ENCODE results near the gene GPC4. TPM values are rescaled to one million over a fixed set of nuclear protein-coding genes. Genes with fewer than 3 reads are reported as not detected.
"Not testable (repeated sequence)": the region's sequence is repeated elsewhere in the genome, so short reads cannot be mapped to it uniquely, and the experiment has no call there.

Gene GPC4
- polyA plus RNA-seq, 3 donors: 5.8 to 8.7 (median 7.2) TPM

GRCh38 chrX:133330956-133331355 is 84.3 kb downstream of the GPC4 start:
- 73 to 83% (median 82%) methylated on average over 3 to 4 of the region's 4 CpGs for WGBS, 3 donors
- no peak overlapping the region for H3K27ac ChIP-seq (ENCODE audit: low read depth, low read length)

GRCh38 chrX:133325422-133325821 is 89.9 kb downstream of the GPC4 start:
- no peak overlapping the region for H3K27ac ChIP-seq (ENCODE audit: low read depth, low read length)

GRCh38 chrX:133323431-133323830 is 91.9 kb downstream of the GPC4 start:
- H3K27ac ChIP-seq (ENCODE audit: low read depth, low read length): no peak overlapping the region
- 49 to 79% (median 51%) methylated on average over 2 of the region's 2 CpGs for WGBS, 3 donors

GRCh38 chrX:133322269-133322668 is 93.0 kb downstream of the GPC4 start:
- WGBS, 3 donors: 78 to 97% (median 95%) methylated on average over 9 of the region's 9 CpGs
- not testable (repeated sequence) for H3K27ac ChIP-seq (ENCODE audit: low read depth, low read length)

- WGBS, 3 donors: 82 to 94% (median 91%) methylated on average over 1 of the region's 1 CpG
These were observed 93.8 kb downstream of the GPC4 start for GRCh38 chrX:133321451-133321850.

GRCh38 chrX:133314281-133314680 is 101.0 kb downstream of the GPC4 start:
- H3K27ac ChIP-seq (ENCODE audit: low read depth, low read length): no peak overlapping the region

More at GRCh38 chrX:133321451-133321850, 93.8 kb downstream of the GPC4 start:
- no peak overlapping the region for H3K27ac ChIP-seq (ENCODE audit: low read depth, low read length)

GRCh38 chrX:133308499-133308897 is 106.8 kb downstream of the GPC4 start:
- no peak overlapping the region for H3K27ac ChIP-seq (ENCODE audit: low read depth, low read length)
- 71 to 87% (median 86%) methylated on average over 5 of the region's 5 CpGs for WGBS, 3 donors

- WGBS, 3 donors: 48 to 56% (median 49%) methylated on average over 13 of the region's 13 CpGs
- no peak overlapping the region for H3K27ac ChIP-seq (ENCODE audit: low read depth, low read length)
These were observed 107.4 kb downstream of the GPC4 start for GRCh38 chrX:133307637-133308498.

GRCh38 chrX:133307094-133307493 is 108.2 kb downstream of the GPC4 start:
- 67 to 82% (median 74%) methylated on average over 3 of the region's 3 CpGs for WGBS, 3 donors

GRCh38 chrX:133306316-133306715 is 109.0 kb downstream of the GPC4 start:
- 44 to 85% (median 66%) methylated on average over 3 of the region's 3 CpGs for whole genome bisulfite sequencing, 3 donors
- H3K27ac ChIP-seq (ENCODE audit: low read depth, low read length): no peak overlapping the region

More at GRCh38 chrX:133307094-133307493, 108.2 kb downstream of the GPC4 start:
- no peak overlapping the region for H3K27ac ChIP-seq (ENCODE audit: low read depth, low read length)

GRCh38 chrX:133305348-133305747 is 109.9 kb downstream of the GPC4 start:
- H3K27ac ChIP-seq (ENCODE audit: low read depth, low read length): no peak overlapping the region

- 85 to 94% (median 93%) methylated on average over 10 of the region's 10 CpGs for WGBS, 3 donors
- no peak overlapping the region for H3K27ac ChIP-seq (ENCODE audit: low read depth, low read length)
These were observed 112.4 kb downstream of the GPC4 start for GRCh38 chrX:133302775-133303445.

GRCh38 chrX:133300591-133300990 is 114.7 kb downstream of the GPC4 start:
- no peak overlapping the region for H3K27ac ChIP-seq (ENCODE audit: low read depth, low read length)

- WGBS, 3 donors: 64 to 100% (median 72%) methylated on average over 1 of the region's 1 CpG
- no peak overlapping the region for H3K27ac ChIP-seq (ENCODE audit: low read depth, low read length)
These were observed 118.0 kb downstream of the GPC4 start for GRCh38 chrX:133297284-133297683.

GRCh38 chrX:133294126-133294525 is 121.2 kb downstream of the GPC4 start:
- H3K27ac ChIP-seq (ENCODE audit: low read depth, low read length): no peak overlapping the region
- 33 to 77% (median 65%) methylated on average over 1 of the region's 1 CpG for WGBS, 3 donors

GRCh38 chrX:133290076-133290475 is 125.2 kb downstream of the GPC4 start:
- WGBS, 3 donors: 80 to 92% (median 87%) methylated on average over 4 of the region's 4 CpGs
- H3K27ac ChIP-seq (ENCODE audit: low read depth, low read length): no peak overlapping the region

- H3K27ac ChIP-seq (ENCODE audit: low read depth, low read length): no peak overlapping the region
- WGBS, 3 donors: 69 to 93% (median 92%) methylated on average over 1 of the region's 1 CpG
These were observed 127.4 kb downstream of the GPC4 start for GRCh38 chrX:133287860-133288259.

- 78 to 90% (median 83%) methylated on average over 6 of the region's 6 CpGs for WGBS, 3 donors
These were observed 129.9 kb downstream of the GPC4 start for GRCh38 chrX:133285341-133285740.

GRCh38 chrX:133279112-133279730 is 136.1 kb downstream of the GPC4 start:
- H3K27ac ChIP-seq (ENCODE audit: low read depth, low read length): not testable (repeated sequence)
- WGBS, 3 donors: 81 to 91% (median 89%) methylated on average over 8 to 9 of the region's 9 CpGs

More at GRCh38 chrX:133285341-133285740, 129.9 kb downstream of the GPC4 start:
- H3K27ac ChIP-seq (ENCODE audit: low read depth, low read length): no peak overlapping the region
